Lower leg skin (tissue), 4 donors: ENCODE measurements around the gene IGSF9. TPM values are rescaled to one million over a fixed set of nuclear protein-coding genes. Genes with fewer than 3 reads are reported as not detected.

Experiments used
- DNase-seq, 2 donors: peaks; one replicate each; pipeline ENCODE4 v3.0.0-alpha.2; 2019; ENCODE audit warnings: low spot score in 2 of 2
- H3K4me3 ChIP-seq: fragments of 200-600 bp; sonication (generic); 2 replicates; pipeline ENCODE4 v1.5.1; 2017; ENCODE audit warnings: mild to moderate bottlenecking, low read depth; ENCODE audit not compliant: poor library complexity, severe bottlenecking
- POLR2A ChIP-seq, 2 donors: fragments of 450-650 bp; IDR thresholded peaks; one replicate each; pipeline ENCODE4 v1.6.1; 2016 to 2017; ENCODE audit warnings: antibody characterized with exemption in 2 of 2, mild to moderate bottlenecking in 1 of 2, moderate library complexity in 1 of 2
- WGBS, 2 donors: methylation state at CpG; one replicate each; pipeline ENCODE4 v1.1.5; 2018; 5-methylcytosine and 5-hydroxymethylcytosine counted together
- intact Hi-C: fragments of 100-400 bp; cut with DNase I; formaldehyde crosslinking; loops from one replicate; pipeline ENCODE4 v1.15.0; 2023; ENCODE audit warnings: low total_unique reads
- total RNA-seq, 4 donors: library from RNA; depleted of rRNA; stranded (reverse); fragments of >200 nt; gene quantifications; one replicate each; pipeline ENCODE4 v1.1.0, GENCODE V29; 2016
- TF ChIP-seq, protein P1 (sequence below), 3 donors: fragments of 450-650 bp; IDR thresholded peaks; one replicate each; pipeline ENCODE4 v1.5.1; 2016; ENCODE audit warnings: antibody characterized with exemption in 3 of 3, mild to moderate bottlenecking in 3 of 3, moderate library complexity in 2 of 3

Gene IGSF9
- total RNA-seq, 4 donors from 2014 or later, result 17.7 to 29.6 (median 19.6) TPM

DNA sequence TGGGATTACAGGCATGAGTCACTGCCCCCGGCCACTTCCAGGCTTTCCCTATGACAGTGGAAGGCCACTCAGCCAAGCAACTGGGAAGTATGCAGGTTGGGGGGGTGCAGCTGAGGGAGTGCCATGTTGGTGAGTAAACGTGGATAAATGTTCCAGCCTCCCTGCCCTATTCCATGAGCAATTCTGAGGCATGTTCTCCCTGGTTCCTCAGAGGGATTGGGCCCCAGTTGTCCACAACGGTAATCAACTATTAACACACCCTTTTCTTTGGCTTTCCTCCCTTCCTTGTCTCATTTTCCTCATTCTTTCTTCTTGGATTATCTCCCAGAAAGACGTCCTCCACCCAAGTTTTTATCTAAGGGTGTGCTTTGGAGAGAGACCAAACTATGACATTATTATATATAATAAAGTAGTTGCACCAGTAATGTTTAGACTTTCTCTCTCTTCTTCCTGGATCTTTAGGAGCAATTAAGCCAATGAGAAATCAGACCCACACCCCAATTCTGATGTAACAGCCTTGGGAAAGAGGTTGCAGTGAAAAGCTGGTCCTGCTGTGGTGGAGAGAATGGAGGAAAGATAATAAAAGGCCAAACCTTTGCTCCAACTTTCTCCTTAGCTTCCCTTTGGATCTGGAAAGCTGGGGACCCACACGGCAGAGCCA is 15.4 kb upstream of the IGSF9 start:
- no peak overlapping the region for H3K4me3 ChIP-seq
- TF ChIP-seq POLR2A (IDR thresholded peaks at IDR 0.05), result no peak
- TF ChIP-seq, protein P1, sequence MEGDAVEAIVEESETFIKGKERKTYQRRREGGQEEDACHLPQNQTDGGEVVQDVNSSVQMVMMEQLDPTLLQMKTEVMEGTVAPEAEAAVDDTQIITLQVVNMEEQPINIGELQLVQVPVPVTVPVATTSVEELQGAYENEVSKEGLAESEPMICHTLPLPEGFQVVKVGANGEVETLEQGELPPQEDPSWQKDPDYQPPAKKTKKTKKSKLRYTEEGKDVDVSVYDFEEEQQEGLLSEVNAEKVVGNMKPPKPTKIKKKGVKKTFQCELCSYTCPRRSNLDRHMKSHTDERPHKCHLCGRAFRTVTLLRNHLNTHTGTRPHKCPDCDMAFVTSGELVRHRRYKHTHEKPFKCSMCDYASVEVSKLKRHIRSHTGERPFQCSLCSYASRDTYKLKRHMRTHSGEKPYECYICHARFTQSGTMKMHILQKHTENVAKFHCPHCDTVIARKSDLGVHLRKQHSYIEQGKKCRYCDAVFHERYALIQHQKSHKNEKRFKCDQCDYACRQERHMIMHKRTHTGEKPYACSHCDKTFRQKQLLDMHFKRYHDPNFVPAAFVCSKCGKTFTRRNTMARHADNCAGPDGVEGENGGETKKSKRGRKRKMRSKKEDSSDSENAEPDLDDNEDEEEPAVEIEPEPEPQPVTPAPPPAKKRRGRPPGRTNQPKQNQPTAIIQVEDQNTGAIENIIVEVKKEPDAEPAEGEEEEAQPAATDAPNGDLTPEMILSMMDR (IDR thresholded peaks at IDR 0.05), result no peak
- 15 to 18% methylated on average over 5 of the region's 5 CpGs for WGBS, 2 donors
- intact Hi-C loops, result no loop called here
- DNase-seq, result peak; percentile 78 to 87

DNA sequence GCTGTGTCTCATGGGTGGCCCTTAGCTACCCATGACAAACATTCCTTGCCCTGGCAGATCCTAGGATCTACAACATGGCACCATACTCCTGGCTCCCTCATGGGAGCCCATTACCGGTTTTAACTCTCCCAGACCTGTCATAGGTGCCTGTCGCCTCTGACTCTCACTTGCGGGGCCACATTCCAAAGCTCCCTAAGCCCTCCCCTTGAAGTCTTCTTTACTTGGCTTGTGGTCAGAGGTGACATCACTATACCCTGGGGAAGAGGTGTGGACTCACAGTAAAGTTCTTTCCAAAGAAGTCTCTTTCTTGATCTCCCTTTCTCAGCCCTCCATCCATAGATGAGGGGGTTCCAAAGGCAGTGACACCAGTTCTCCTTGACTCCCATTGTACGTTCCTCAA is 14.0 kb upstream of the IGSF9 start:
- peak; percentile 59 to 82 for DNase-seq
- TF ChIP-seq, protein P1 (IDR thresholded peaks at IDR 0.05), result no peak
- TF ChIP-seq POLR2A (IDR thresholded peaks at IDR 0.05), result no peak
- 22 to 26% methylated on average over 4 of the region's 4 CpGs for WGBS, 2 donors
- H3K4me3 ChIP-seq, result no peak overlapping the region
- intact Hi-C loops, result no loop called here

DNA sequence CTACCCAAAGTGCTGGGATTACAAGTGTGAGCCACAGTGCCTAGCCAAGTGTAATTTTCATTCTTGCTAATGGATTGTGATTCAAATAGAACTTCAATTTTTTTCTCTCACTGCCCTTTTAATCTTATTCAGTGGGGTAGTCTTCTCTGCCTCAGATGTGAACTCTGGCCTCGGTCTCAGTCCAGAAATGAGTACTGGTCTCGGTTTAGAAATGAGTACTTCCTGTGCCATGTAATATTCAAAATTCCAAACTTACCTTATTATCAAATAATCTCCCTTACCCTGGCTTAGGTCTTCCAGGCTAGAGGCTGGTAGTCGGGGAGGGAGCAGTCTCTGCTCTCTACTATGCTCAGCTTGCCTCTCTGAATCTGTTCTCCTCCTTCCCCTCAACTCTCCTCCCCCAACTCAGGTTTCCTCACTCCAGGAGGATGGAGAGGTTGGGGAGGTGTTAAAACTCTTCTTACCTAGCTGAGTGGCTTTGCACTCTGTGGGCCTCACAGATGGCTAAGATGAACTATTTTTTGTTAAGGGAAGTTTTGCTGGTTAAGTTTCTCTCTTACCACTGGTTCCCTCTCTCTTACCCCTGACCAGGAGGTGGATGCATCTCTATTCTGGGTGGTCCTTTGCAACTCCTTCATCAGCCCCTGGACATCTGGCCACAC is 13.4 kb upstream of the IGSF9 start:
- 49 to 58% methylated on average over 3 of the region's 3 CpGs for WGBS, 2 donors
- no peak overlapping the region for H3K4me3 ChIP-seq
- TF ChIP-seq POLR2A (IDR thresholded peaks at IDR 0.05), result no peak
- intact Hi-C loops, result no loop called here
- DNase-seq, result peak in 1 of 2 donors; percentile 31

DNA sequence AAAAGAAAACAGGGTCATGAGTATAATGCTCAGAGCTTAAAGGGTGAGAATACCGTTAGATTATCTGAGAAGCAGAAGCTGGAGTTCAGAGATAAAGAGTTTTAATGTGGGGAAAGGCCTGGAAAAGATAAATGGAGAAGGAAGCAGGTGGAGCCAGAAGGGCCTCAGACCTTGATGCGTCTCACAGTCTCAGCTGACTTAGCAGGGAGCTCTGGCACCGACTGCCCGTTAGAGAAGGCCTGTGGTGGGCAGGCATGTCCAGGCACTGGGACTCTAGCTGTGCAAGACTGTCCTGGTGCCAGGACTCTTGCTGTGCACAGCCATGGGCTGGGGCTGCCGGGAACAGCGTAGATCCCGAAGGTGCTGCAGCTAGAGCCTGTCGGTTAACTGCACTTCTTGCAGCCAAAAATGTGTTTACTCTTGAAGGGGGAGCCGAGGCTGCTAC is 12.4 kb upstream of the IGSF9 start:
- WGBS, 2 donors, result 42 to 49% methylated on average over 9 of the region's 9 CpGs
- TF ChIP-seq POLR2A (IDR thresholded peaks at IDR 0.05), result no peak
- TF ChIP-seq, protein P1 (IDR thresholded peaks at IDR 0.05), result no peak
- DNase-seq, result peak in 1 of 2 donors; percentile 79

DNA sequence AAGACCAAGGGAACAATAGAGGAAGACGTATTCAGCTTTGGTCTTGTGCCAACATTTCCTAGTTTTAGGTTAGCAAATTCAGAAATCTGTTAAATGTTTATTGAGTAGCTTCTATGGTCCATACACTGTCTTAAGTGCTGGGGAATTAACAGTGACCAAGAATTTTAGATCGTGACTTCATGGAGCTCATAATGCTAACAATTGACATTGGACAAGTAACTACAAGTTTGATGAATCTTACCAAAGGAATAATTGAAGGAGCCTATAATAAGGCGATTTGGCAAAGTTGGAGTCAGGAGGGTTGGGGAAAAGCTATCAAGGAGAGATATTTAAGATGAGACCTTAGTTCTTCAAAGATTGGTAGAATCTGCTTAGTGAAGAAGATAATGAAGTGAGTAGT is 10.0 kb upstream of the IGSF9 start:
- H3K4me3 ChIP-seq, result no peak overlapping the region
- intact Hi-C loops, result no loop called here
- 53 to 54% methylated on average over 3 of the region's 3 CpGs for WGBS, 2 donors
- DNase-seq, result no peak
- TF ChIP-seq POLR2A (IDR thresholded peaks at IDR 0.05), result no peak
- TF ChIP-seq, protein P1 (IDR thresholded peaks at IDR 0.05), result no peak

More for the DNA sequence above, 12.4 kb upstream of the IGSF9 start:
- H3K4me3 ChIP-seq, result no peak overlapping the region
- intact Hi-C loops, result no loop called here
